Measurements from ENCODE around the gene TSPAN2.
"Not testable (repeated sequence)": the region's sequence is repeated elsewhere in the genome, so short reads cannot be mapped to it uniquely, and the experiment has no call there.

TSPAN2 gene

GRCh38 chr1:115036814-115037507, 52.3 kb downstream of the TSPAN2 start:
- no peak for DNase-seq (ENCODE audit: low spot score)

- DNase-seq (ENCODE audit: low spot score), result no peak
Measured at GRCh38 chr1:115035652-115036051, 53.7 kb downstream of the TSPAN2 start.

- no peak for DNase-seq (ENCODE audit: low spot score)
Measured at GRCh38 chr1:115031595-115031994, 57.7 kb downstream of the TSPAN2 start.

GRCh38 chr1:115029526-115029925, 59.8 kb downstream of the TSPAN2 start, which contains the start of gene TSHB:
TSHB (plus strand) TSS chr1:115029826; CDS start chr1:115033363, 3,537 bp downstream.
- no peak for DNase-seq (ENCODE audit: low spot score)

- DNase-seq (ENCODE audit: low spot score), result no peak
Measured at GRCh38 chr1:115023593-115023992, 65.7 kb downstream of the TSPAN2 start.

- DNase-seq (ENCODE audit: low spot score), result no peak
Measured at GRCh38 chr1:115021145-115021544, 68.2 kb downstream of the TSPAN2 start.

GRCh38 chr1:115019549-115019948, 69.8 kb downstream of the TSPAN2 start:
- not testable (repeated sequence) for DNase-seq (ENCODE audit: low spot score)

- DNase-seq (ENCODE audit: low spot score), result no peak
Measured at GRCh38 chr1:115013792-115014191, 75.5 kb downstream of the TSPAN2 start.

- no peak for DNase-seq (ENCODE audit: low spot score)
Measured at GRCh38 chr1:115012434-115012833, 76.9 kb downstream of the TSPAN2 start.

GRCh38 chr1:115012006-115012405, 77.3 kb downstream of the TSPAN2 start:
- no peak for DNase-seq (ENCODE audit: low spot score)

GRCh38 chr1:115006191-115006590, 83.1 kb downstream of the TSPAN2 start:
- DNase-seq (ENCODE audit: low spot score), result no peak

Measured in SW480 (cell line).